GM12878 (cell line): ENCODE results near the gene DUT.

ENCODE experiments used
- CTCF ChIP-seq, 3 experiments: IDR thresholded peaks in 2 of 3; conservative IDR thresholded peaks in 1 of 3; 2 replicates each; pipeline ENCODE4 v1.5.1; 2011; ENCODE audit warnings: low read depth in 3 of 3, low read length in 3 of 3, mild to moderate bottlenecking in 3 of 3, control low read depth in 2 of 3, moderate library complexity in 2 of 3, inconsistent platforms in 1 of 3, mixed read lengths in 1 of 3; ENCODE audit not compliant: control insufficient read depth in 2 of 3, insufficient read depth in 1 of 3; ENCODE audit errors: extremely low read depth in 1 of 3
- KDM1A ChIP-seq: fragments of 200-600 bp; sonication (generic); IDR thresholded peaks from 2 replicates; pipeline ENCODE4 v1.6.1; 2016; ENCODE audit warnings: borderline replicate concordance
- TF ChIP-seq, protein P1 (sequence below): fragments of 450-650 bp; IDR thresholded peaks from 2 replicates; pipeline ENCODE4 v1.6.1; 2014; ENCODE audit warnings: mild to moderate bottlenecking

DNA sequence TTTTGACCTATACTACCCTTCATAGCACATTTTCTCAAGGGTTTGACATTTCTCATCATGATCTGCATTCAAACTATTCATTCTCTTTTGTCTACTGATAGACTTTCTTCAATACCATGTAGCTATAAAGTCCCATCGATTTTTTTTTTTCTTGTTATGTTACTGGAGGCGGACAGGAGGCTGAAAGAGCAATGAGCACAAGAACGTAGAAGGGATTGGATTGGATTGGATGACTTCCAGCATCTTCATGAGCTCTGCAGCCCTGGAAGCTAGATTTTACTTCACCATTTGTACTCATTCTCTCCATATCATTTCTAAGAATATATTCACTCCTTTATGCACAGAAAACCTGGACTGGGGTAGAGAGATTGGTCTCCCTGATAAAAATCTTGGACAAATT, 43.2 kb downstream of the DUT start:
- no peak for TF ChIP-seq CTCF (IDR thresholded peaks at IDR 0.05 in 2 of 3, conservative IDR thresholded peaks at IDR 0.05 in 1 of 3; ENCODE audit: control insufficient read depth in 2 of 3, extremely low read depth in 1 of 3, insufficient read depth in 1 of 3, low read depth in 3 of 3, low read length in 3 of 3)
- TF ChIP-seq, protein P1, sequence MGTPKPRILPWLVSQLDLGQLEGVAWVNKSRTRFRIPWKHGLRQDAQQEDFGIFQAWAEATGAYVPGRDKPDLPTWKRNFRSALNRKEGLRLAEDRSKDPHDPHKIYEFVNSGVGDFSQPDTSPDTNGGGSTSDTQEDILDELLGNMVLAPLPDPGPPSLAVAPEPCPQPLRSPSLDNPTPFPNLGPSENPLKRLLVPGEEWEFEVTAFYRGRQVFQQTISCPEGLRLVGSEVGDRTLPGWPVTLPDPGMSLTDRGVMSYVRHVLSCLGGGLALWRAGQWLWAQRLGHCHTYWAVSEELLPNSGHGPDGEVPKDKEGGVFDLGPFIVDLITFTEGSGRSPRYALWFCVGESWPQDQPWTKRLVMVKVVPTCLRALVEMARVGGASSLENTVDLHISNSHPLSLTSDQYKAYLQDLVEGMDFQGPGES, result no peak
- no peak for TF ChIP-seq KDM1A
